Measurements from ENCODE around the gene C20orf202. TPM values are rescaled to one million over a fixed set of nuclear protein-coding genes. Genes with fewer than 3 reads are reported as not detected.

Gene C20orf202
- total and polyA plus RNA-seq, 10 donors = 0.06 to 2.9 (median 0.31) TPM; not detected in 2

DNA sequence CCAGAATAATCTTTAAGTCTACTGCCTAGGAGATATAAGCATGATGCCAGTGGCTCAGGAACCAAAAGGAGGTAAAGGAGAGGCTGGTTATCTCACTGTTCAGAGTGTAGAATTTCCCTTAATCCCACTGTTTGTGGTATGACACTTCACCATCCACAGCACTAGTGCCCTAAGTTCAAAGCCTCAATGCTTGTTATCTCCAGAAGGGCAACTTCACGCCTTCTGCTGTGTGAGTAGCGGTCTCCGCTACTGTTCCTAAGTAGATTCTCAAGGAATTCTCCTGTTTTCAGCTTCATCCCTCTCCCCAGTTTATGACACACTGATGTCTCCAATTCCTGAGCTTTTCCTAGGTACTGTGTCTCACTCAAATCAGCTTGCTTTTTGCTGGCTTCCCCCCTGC is 49.2 kb downstream of the C20orf202 start:
- H3K4me1 ChIP-seq = no peaks in the 10 kb centered on the region
- no peak overlapping the region for H3K4me3 ChIP-seq
- DNase-seq = no peak
- no peaks in the 10 kb centered on the region for H3K36me3 ChIP-seq
- WGBS, 5 donors = 73 to 96% (median 91%) methylated on average over 3 of the region's 3 CpGs
- TF ChIP-seq POLR2AphosphoS5 (IDR thresholded peaks at IDR 0.05) (no peak), POLR2A (IDR thresholded peaks at IDR 0.05) (no peak)
- TF ChIP-seq, protein P1, sequence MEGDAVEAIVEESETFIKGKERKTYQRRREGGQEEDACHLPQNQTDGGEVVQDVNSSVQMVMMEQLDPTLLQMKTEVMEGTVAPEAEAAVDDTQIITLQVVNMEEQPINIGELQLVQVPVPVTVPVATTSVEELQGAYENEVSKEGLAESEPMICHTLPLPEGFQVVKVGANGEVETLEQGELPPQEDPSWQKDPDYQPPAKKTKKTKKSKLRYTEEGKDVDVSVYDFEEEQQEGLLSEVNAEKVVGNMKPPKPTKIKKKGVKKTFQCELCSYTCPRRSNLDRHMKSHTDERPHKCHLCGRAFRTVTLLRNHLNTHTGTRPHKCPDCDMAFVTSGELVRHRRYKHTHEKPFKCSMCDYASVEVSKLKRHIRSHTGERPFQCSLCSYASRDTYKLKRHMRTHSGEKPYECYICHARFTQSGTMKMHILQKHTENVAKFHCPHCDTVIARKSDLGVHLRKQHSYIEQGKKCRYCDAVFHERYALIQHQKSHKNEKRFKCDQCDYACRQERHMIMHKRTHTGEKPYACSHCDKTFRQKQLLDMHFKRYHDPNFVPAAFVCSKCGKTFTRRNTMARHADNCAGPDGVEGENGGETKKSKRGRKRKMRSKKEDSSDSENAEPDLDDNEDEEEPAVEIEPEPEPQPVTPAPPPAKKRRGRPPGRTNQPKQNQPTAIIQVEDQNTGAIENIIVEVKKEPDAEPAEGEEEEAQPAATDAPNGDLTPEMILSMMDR (IDR thresholded peaks at IDR 0.05 in 8 of 11, conservative IDR thresholded peaks at IDR 0.05 in 3 of 11) = no peak
- H3K9me3 ChIP-seq = peaks cover 0 to 8% (median 0%) of the 10 kb centered on the region in 8 donors
- H3K27me3 ChIP-seq (replicated peaks in 1 of 7) = peaks cover 0 to 33% (median 5%) of the 10 kb centered on the region in 7 donors
- no peak overlapping the region for H3K27ac ChIP-seq
- intact Hi-C loops (cut with DNase I; ENCODE audit: low total_unique reads) = no loop called here

GRCh38 chr20:1254254-1254653 is 51.0 kb downstream of the C20orf202 start:
- 43 to 53% (median 50%) methylated on average over 2 of the region's 2 CpGs for WGBS, 5 donors
- intact Hi-C loops (cut with DNase I; ENCODE audit: low total_unique reads) = no loop called here

DNA sequence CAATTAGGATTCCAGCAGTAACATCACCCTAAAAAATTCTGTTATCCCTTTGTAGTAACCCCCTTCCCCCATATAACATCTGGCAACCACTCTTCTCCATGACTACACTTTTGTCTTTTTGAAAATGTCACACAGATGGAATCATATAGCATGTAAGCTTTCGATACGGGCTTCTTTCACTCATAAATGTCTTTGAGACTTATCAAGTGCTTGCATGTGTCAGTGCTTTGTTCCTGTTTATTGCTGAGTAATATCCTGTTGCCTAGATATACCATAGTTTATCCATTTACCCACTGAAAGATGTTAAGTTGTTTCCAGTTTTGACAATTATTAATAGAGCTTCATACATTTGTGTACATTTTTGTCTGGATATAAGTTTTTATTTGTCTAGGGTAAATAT is 52.4 kb downstream of the C20orf202 start:
- H3K9me3 ChIP-seq = peaks cover 0 to 6% (median 0%) of the 10 kb centered on the region in 8 donors
- no peaks in the 10 kb centered on the region for H3K36me3 ChIP-seq
- peaks cover 0 to 38% (median 5%) of the 10 kb centered on the region in 7 donors for H3K27me3 ChIP-seq (replicated peaks in 1 of 7)
- no peak for DNase-seq
- intact Hi-C loops (cut with DNase I; ENCODE audit: low total_unique reads) = no loop called here
- H3K4me3 ChIP-seq = no peak overlapping the region
- no peaks in the 10 kb centered on the region for H3K4me1 ChIP-seq
- H3K27ac ChIP-seq = no peak overlapping the region
- WGBS, 5 donors = 52 to 81% (median 59%) methylated on average over 2 of the region's 2 CpGs
- TF ChIP-seq POLR2AphosphoS5 (IDR thresholded peaks at IDR 0.05) = no peak
- TF ChIP-seq, protein P1 (IDR thresholded peaks at IDR 0.05 in 8 of 11, conservative IDR thresholded peaks at IDR 0.05 in 3 of 11) = no peak
- TF ChIP-seq POLR2A (IDR thresholded peaks at IDR 0.05) = no peak

More at GRCh38 chr20:1254254-1254653, 51.0 kb downstream of the C20orf202 start:
- Histone ChIP-seq H3K27ac (no peak overlapping the region), H3K4me1 (no peaks in the 10 kb centered on the region), H3K9me3 (peaks cover 0 to 8% (median 0%) of the 10 kb centered on the region in 8 donors), H3K36me3 (no peaks in the 10 kb centered on the region), H3K27me3 (replicated peaks in 1 of 7) (peaks cover 0 to 34% (median 5%) of the 10 kb centered on the region in 7 donors), H3K4me3 (no peak overlapping the region)
- TF ChIP-seq, protein P1 (IDR thresholded peaks at IDR 0.05 in 8 of 11, conservative IDR thresholded peaks at IDR 0.05 in 3 of 11) = no peak
- TF ChIP-seq POLR2A (IDR thresholded peaks at IDR 0.05) = no peak
- DNase-seq = no peak

Other genes with a start within 250 kb of the C20orf202 start
- gene RSPO4, start 201.1 kb upstream of the C20orf202 start, total RNA-seq = under 1 TPM in 2 of 7 donors, not detected in 5; 0.20 to 0.32 TPM
- under 1 TPM in 2 of 3 donors, not detected in 1; 0.02 to 0.09 TPM for gene RSPO4, start 201.1 kb upstream of the C20orf202 start, polyA plus RNA-seq
- 100 to 1,000 TPM; 110 to 169 (median 134) TPM for gene PSMF1, start 84.9 kb upstream of the C20orf202 start, total RNA-seq
- 10 to 100 TPM; 25.7 to 49.2 (median 38.7) TPM for gene PSMF1, start 84.9 kb upstream of the C20orf202 start, polyA plus RNA-seq
- 1 to 10 TPM in 1 of 7 donors, under 1 TPM in 5, not detected in 1; 0.46 to 1.3 (median 0.50) TPM for gene TMEM74B, start 18.5 kb upstream of the C20orf202 start, total RNA-seq
- 1 to 10 TPM in 2 of 3 donors, under 1 TPM in 1; 0.77 to 2.7 (median 2.1) TPM for gene TMEM74B, start 18.5 kb upstream of the C20orf202 start, polyA plus RNA-seq
- not detected for gene RAD21L1, start 22.6 kb downstream of the C20orf202 start, total RNA-seq
- not detected for gene RAD21L1, start 22.6 kb downstream of the C20orf202 start, polyA plus RNA-seq
- gene SNPH, start 62.8 kb downstream of the C20orf202 start, total RNA-seq = 1 to 10 TPM; 2.0 to 3.5 (median 2.3) TPM
- gene SNPH, start 62.8 kb downstream of the C20orf202 start, polyA plus RNA-seq = 1 to 10 TPM in 1 of 3 donors, under 1 TPM in 2; 0.58 to 1.8 (median 0.80) TPM
- gene SDCBP2, start 125.7 kb downstream of the C20orf202 start, total RNA-seq = 1 to 10 TPM; 2.1 to 7.1 (median 3.5) TPM
- 1 to 10 TPM; 2.0 to 3.7 (median 3.0) TPM for gene SDCBP2, start 125.7 kb downstream of the C20orf202 start, polyA plus RNA-seq
- 100 to 1,000 TPM; 167 to 338 (median 260) TPM for gene FKBP1A, start 189.6 kb downstream of the C20orf202 start, total RNA-seq
- gene FKBP1A, start 189.6 kb downstream of the C20orf202 start, polyA plus RNA-seq = 100 to 1,000 TPM; 135 to 286 (median 209) TPM